HepG2 (cell line): ENCODE measurements around the gene FAM43A. TPM values are rescaled to one million over a fixed set of nuclear protein-coding genes. Genes with fewer than 3 reads are reported as not detected.

Experiments used
- KDM5B ChIP-seq: sonication (generic); formaldehyde crosslinking; IDR thresholded peaks from 2 replicates; pipeline ENCODE4 v1.4.0; 2020; ENCODE audit warnings: missing genetic modification reagents, mild to moderate bottlenecking, borderline replicate concordance
- KLF16 ChIP-seq, 2 experiments: sonication (generic) in 1 of 2; formaldehyde crosslinking in 1 of 2; IDR thresholded peaks; 2 replicates each; pipeline versions ENCODE4 v1.6.1 to v1.8.0; 2016 to 2023; ENCODE audit warnings: missing genetic modification reagents in 2 of 2, missing compliant biosample characterization in 1 of 2
- RARA ChIP-seq: IDR thresholded peaks from 2 replicates; pipeline ENCODE4 v1.6.1; 2016; ENCODE audit warnings: missing genetic modification reagents, missing compliant biosample characterization
- RXRA ChIP-seq: sonication (generic); formaldehyde crosslinking; IDR thresholded peaks from 2 replicates; pipeline ENCODE4 v1.5.1; 2020; ENCODE audit warnings: missing genetic modification reagents
- RXRB ChIP-seq: IDR thresholded peaks from 2 replicates; pipeline ENCODE4 v1.6.1; 2016; ENCODE audit warnings: borderline replicate concordance, missing genetic modification reagents, missing compliant biosample characterization
- ZBTB1 ChIP-seq: sonication (generic); formaldehyde crosslinking; IDR thresholded peaks from 2 replicates; pipeline ENCODE4 v1.4.0; 2020; ENCODE audit warnings: missing genetic modification reagents, borderline replicate concordance
- ZFY ChIP-seq: sonication (generic); formaldehyde crosslinking; IDR thresholded peaks from 2 replicates; pipeline ENCODE4 v1.4.0; 2020; ENCODE audit warnings: missing genetic modification reagents
- ZNF296 ChIP-seq: sonication (generic); formaldehyde crosslinking; conservative IDR thresholded peaks from 2 replicates; pipeline ENCODE4 v1.5.0; 2020; ENCODE audit warnings: mild to moderate bottlenecking, missing genetic modification reagents
- ZSCAN21 ChIP-seq: sonication (generic); formaldehyde crosslinking; IDR thresholded peaks from 2 replicates; pipeline ENCODE4 v1.8.0; 2022; ENCODE audit warnings: mild to moderate bottlenecking, missing genetic modification reagents, moderate library complexity, borderline replicate concordance
- polyA plus RNA-seq, 8 experiments: library from polyadenylated mRNA; depleted of rRNA in 3 of 8; stranded (reverse) in 7 of 8; unstranded in 1 of 8; fragments of >200 nt; fragmentation: Illumina TruSeq in 4 of 8; extraction: Trizol in 4 of 8; gene quantifications; 2 replicates each; pipeline versions ENCODE4 v1.2.1 to v1.2.3, GENCODE V29; 2011 to 2016; ENCODE audit warnings: low read depth in 4 of 8, missing spikeins in 1 of 8, mixed read lengths in 1 of 8; ENCODE audit not compliant: insufficient read depth in 1 of 8
- total RNA-seq, 5 experiments: library from RNA; depleted of rRNA; stranded (reverse); fragments of >200 nt; fragmentation: Illumina TruSeq; extraction: Trizol; gene quantifications; 2 replicates each; pipeline ENCODE4 v1.2.3, GENCODE V29; 2016; ENCODE audit warnings: low read depth in 1 of 5
- TF ChIP-seq, protein P1 (sequence below), 2 experiments: sonication (generic) in 1 of 2; formaldehyde crosslinking in 1 of 2; IDR thresholded peaks; 2 replicates each; pipeline versions ENCODE4 v1.4.0 to v1.6.1; 2018 to 2020; ENCODE audit warnings: missing genetic modification reagents in 2 of 2, borderline replicate concordance in 1 of 2, low read depth in 1 of 2, mild to moderate bottlenecking in 1 of 2, missing biosample characterization in 1 of 2
- TF ChIP-seq, protein P2 (sequence below): fragments of 450-650 bp; IDR thresholded peaks from 2 replicates; pipeline ENCODE4 v1.6.1; 2017; ENCODE audit warnings: mild to moderate bottlenecking
- TF ChIP-seq, protein P3 (sequence below): sonication (generic); formaldehyde crosslinking; IDR thresholded peaks from 2 replicates; pipeline ENCODE4 v1.9.0; 2021; ENCODE audit warnings: mild to moderate bottlenecking, missing genetic modification reagents
- TF ChIP-seq, protein P4 (sequence below): sonication (generic); formaldehyde crosslinking; IDR thresholded peaks from 2 replicates; pipeline ENCODE4 v1.4.0; 2020; ENCODE audit warnings: missing genetic modification reagents

The FAM43A gene
- total and polyA plus RNA-seq, 2 of the 13 experiments (the other 11 are each of a cell fraction or from before 2014, with no cell fraction given), result 0.91 to 1.8 TPM

DNA sequence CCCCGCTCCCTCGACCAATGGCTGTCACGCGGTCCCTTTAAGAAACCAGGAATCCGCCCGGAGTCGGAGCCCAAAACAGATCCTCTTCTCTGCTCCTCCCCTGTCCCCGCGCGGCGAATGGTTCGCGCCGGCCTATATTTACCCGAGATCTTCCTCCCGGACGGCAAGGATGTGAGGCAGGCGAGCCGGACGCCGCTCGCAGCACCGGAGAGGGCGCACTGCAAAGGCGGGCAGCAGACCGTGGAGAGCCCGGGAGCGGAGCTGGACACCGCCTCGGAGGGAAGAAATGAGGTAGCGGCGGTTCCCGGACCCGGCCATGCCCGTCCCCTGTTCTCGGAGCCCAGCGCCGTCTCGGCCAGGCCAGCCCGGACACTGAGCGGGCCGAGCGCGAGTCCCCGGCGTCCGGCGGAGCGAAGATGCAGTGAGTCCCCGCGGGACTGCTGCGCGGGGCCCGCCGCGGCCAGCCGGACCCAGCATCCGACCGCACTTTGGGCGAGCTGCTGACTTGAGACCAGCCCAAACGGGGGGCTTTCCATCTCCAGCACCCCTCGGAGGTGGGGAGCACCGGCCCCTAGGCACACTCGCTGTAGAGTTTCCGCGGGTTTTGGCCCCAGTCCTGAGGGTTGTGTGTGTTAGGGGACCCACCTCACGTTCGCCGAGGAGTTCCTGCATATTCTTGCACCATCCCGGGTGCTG lies at the start of gene FAM43A (continued):
- TF ChIP-seq KLF16 (CRISPR knock-in tag; IDR thresholded peaks at IDR 0.05), result peak in 1 of 2 experiments; percentile 83; a peak in 1 of 4 replicates
- TF ChIP-seq ZFY (CRISPR knock-in tag), result peak; percentile 74
- peak; percentile 49; the same call in 1 of the 2 replicates for TF ChIP-seq KDM5B (CRISPR knock-in tag)
- TF ChIP-seq, protein P1, sequence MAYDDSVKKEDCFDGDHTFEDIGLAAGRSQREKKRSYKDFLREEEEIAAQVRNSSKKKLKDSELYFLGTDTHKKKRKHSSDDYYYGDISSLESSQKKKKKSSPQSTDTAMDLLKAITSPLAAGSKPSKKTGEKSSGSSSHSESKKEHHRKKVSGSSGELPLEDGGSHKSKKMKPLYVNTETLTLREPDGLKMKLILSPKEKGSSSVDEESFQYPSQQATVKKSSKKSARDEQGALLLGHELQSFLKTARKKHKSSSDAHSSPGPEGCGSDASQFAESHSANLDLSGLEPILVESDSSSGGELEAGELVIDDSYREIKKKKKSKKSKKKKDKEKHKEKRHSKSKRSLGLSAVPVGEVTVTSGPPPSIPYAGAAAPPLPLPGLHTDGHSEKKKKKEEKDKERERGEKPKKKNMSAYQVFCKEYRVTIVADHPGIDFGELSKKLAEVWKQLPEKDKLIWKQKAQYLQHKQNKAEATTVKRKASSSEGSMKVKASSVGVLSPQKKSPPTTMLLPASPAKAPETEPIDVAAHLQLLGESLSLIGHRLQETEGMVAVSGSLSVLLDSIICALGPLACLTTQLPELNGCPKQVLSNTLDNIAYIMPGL (CRISPR knock-in tag; IDR thresholded peaks at IDR 0.05; ENCODE audit: borderline replicate concordance in 1 of 2, low read depth in 1 of 2), result peak; percentile 41 to 51; a peak in 2 of 4 replicates
- TF ChIP-seq, protein P2, sequence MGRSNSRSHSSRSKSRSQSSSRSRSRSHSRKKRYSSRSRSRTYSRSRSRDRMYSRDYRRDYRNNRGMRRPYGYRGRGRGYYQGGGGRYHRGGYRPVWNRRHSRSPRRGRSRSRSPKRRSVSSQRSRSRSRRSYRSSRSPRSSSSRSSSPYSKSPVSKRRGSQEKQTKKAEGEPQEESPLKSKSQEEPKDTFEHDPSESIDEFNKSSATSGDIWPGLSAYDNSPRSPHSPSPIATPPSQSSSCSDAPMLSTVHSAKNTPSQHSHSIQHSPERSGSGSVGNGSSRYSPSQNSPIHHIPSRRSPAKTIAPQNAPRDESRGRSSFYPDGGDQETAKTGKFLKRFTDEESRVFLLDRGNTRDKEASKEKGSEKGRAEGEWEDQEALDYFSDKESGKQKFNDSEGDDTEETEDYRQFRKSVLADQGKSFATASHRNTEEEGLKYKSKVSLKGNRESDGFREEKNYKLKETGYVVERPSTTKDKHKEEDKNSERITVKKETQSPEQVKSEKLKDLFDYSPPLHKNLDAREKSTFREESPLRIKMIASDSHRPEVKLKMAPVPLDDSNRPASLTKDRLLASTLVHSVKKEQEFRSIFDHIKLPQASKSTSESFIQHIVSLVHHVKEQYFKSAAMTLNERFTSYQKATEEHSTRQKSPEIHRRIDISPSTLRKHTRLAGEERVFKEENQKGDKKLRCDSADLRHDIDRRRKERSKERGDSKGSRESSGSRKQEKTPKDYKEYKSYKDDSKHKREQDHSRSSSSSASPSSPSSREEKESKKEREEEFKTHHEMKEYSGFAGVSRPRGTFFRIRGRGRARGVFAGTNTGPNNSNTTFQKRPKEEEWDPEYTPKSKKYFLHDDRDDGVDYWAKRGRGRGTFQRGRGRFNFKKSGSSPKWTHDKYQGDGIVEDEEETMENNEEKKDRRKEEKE, result no peak
- TF ChIP-seq, protein P3, sequence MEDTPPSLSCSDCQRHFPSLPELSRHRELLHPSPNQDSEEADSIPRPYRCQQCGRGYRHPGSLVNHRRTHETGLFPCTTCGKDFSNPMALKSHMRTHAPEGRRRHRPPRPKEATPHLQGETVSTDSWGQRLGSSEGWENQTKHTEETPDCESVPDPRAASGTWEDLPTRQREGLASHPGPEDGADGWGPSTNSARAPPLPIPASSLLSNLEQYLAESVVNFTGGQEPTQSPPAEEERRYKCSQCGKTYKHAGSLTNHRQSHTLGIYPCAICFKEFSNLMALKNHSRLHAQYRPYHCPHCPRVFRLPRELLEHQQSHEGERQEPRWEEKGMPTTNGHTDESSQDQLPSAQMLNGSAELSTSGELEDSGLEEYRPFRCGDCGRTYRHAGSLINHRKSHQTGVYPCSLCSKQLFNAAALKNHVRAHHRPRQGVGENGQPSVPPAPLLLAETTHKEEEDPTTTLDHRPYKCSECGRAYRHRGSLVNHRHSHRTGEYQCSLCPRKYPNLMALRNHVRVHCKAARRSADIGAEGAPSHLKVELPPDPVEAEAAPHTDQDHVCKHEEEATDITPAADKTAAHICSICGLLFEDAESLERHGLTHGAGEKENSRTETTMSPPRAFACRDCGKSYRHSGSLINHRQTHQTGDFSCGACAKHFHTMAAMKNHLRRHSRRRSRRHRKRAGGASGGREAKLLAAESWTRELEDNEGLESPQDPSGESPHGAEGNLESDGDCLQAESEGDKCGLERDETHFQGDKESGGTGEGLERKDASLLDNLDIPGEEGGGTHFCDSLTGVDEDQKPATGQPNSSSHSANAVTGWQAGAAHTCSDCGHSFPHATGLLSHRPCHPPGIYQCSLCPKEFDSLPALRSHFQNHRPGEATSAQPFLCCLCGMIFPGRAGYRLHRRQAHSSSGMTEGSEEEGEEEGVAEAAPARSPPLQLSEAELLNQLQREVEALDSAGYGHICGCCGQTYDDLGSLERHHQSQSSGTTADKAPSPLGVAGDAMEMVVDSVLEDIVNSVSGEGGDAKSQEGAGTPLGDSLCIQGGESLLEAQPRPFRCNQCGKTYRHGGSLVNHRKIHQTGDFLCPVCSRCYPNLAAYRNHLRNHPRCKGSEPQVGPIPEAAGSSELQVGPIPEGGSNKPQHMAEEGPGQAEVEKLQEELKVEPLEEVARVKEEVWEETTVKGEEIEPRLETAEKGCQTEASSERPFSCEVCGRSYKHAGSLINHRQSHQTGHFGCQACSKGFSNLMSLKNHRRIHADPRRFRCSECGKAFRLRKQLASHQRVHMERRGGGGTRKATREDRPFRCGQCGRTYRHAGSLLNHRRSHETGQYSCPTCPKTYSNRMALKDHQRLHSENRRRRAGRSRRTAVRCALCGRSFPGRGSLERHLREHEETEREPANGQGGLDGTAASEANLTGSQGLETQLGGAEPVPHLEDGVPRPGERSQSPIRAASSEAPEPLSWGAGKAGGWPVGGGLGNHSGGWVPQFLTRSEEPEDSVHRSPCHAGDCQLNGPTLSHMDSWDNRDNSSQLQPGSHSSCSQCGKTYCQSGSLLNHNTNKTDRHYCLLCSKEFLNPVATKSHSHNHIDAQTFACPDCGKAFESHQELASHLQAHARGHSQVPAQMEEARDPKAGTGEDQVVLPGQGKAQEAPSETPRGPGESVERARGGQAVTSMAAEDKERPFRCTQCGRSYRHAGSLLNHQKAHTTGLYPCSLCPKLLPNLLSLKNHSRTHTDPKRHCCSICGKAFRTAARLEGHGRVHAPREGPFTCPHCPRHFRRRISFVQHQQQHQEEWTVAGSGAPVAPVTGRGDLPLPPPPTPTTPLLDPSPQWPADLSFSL (CRISPR knock-in tag), result no peak
- TF ChIP-seq, protein P4, sequence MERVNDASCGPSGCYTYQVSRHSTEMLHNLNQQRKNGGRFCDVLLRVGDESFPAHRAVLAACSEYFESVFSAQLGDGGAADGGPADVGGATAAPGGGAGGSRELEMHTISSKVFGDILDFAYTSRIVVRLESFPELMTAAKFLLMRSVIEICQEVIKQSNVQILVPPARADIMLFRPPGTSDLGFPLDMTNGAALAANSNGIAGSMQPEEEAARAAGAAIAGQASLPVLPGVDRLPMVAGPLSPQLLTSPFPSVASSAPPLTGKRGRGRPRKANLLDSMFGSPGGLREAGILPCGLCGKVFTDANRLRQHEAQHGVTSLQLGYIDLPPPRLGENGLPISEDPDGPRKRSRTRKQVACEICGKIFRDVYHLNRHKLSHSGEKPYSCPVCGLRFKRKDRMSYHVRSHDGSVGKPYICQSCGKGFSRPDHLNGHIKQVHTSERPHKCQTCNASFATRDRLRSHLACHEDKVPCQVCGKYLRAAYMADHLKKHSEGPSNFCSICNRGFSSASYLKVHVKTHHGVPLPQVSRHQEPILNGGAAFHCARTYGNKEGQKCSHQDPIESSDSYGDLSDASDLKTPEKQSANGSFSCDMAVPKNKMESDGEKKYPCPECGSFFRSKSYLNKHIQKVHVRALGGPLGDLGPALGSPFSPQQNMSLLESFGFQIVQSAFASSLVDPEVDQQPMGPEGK (CRISPR knock-in tag), result peak; percentile 42
- peak; percentile 37; the same call in 1 of the 2 replicates for TF ChIP-seq RXRB (CRISPR knock-in tag)
- TF ChIP-seq RARA (CRISPR knock-in tag), result peak; percentile 34; the same call in 1 of the 2 replicates
- no peak for TF ChIP-seq ZBTB1 (CRISPR knock-in tag)
- peak; percentile 60 for TF ChIP-seq RXRA
- 0 out of 2 replicates have a peak, but pooled peaks have one; percentile 39 for TF ChIP-seq ZSCAN21 (CRISPR knock-in tag)
- TF ChIP-seq ZNF296, result 0 out of 2 replicates have a peak, but pooled peaks have one; percentile 28
